ENCODE results near the gene ENSA. TPM values are rescaled to one million over a fixed set of nuclear protein-coding genes. Genes with fewer than 3 reads are reported as not detected.

The ENSA gene
- total and polyA plus RNA-seq, 2 of the 4 experiments (the other 2 are of a cell fraction) = 53.2 to 96.5 TPM

GRCh38 chr1:150612014-150612345 lies 17.4 kb downstream of the ENSA start:
- no peak overlapping the region for H3K4me2 ChIP-seq (ENCODE audit: low read depth, low read length)
- peak overlapping the region; percentile 98 for H2AK5ac ChIP-seq (ENCODE audit: low read depth, low read length)
- H3K56ac ChIP-seq (ENCODE audit: extremely low read depth, insufficient read depth, low read length) = peak overlapping the region; percentile 39; the same call in 1 of the 2 replicates
- H3K9me1 ChIP-seq (ENCODE audit: insufficient read depth, low read length) = 0 out of 2 replicates have a peak, but pooled peaks cover 2% of the 10 kb centered on the region
- H3K4me3 ChIP-seq (ENCODE audit: insufficient read depth, low read depth, low read length) = no peak overlapping the region
- dilution Hi-C loops (cut with HindIII; ENCODE audit: low sequenced_read_pairs, unreplicated experiment) (no loop called here), in situ Hi-C loops (cut with MboI; ENCODE audit: low sequenced_read_pairs) (loop anchor here (5.0 kb wide), 1 partner anchor 35 kb away; the partner anchor contains the start of gene MCL1), intact Hi-C loops (cut with micrococcal nuclease) (no loop called here)
- H3K9ac ChIP-seq (ENCODE audit: low read depth, low read length) = no peak overlapping the region
- H2BK120ac ChIP-seq (ENCODE audit: low read depth, low read length) = peak overlapping the region; percentile 75; the same call in 1 of the 2 replicates
- peak overlapping the region; percentile 70 for H3K4ac ChIP-seq (ENCODE audit: low read depth, low read length)
- no peak for TF ChIP-seq RFX5 (IDR thresholded peaks at IDR 0.05; ENCODE audit: low read depth, low read length)
- TF ChIP-seq NFE2L2 (IDR thresholded peaks at IDR 0.05; ENCODE audit: low read depth, low read length) = no peak
- TF ChIP-seq MAZ (IDR thresholded peaks at IDR 0.05; ENCODE audit: borderline replicate concordance, low read depth, low read length) = no peak
- TF ChIP-seq POLR2A (IDR thresholded peaks at IDR 0.05; ENCODE audit: low read depth, low read length) = no peak
- TF ChIP-seq CTCF (conservative IDR thresholded peaks at IDR 0.05; ENCODE audit: low read depth, low read length) = no peak
- TF ChIP-seq MAFK (IDR thresholded peaks at IDR 0.05; ENCODE audit: low read depth, low read length) = no peak
- no peak for TF ChIP-seq CEBPB (IDR thresholded peaks at IDR 0.05; ENCODE audit: low read depth, low read length)
- TF ChIP-seq ELK1 (IDR thresholded peaks at IDR 0.05; ENCODE audit: borderline replicate concordance, low read depth, low read length) = no peak
- ChIA-PET POLR2A (ENCODE audit: unreplicated experiment) (no interaction called here), CTCF (interaction anchor here (1.4 kb wide), 1 partner anchor 201 kb away, joined by 3 read pairs; no protein-coding TSS in a partner anchor)
- H3K36me3 ChIP-seq (ENCODE audit: control insufficient read depth, insufficient read depth, low read length) = peaks cover 4% of the 10 kb centered on the region
- H3K14ac ChIP-seq (replicated peaks; ENCODE audit: low read depth, low read length) = peak overlapping the region; percentile 50
- H3K18ac ChIP-seq (ENCODE audit: low read depth, low read length) = peak overlapping the region; percentile 76; the same call in 1 of the 2 replicates
- H4K5ac ChIP-seq (ENCODE audit: low read depth, low read length) = 0 out of 2 replicates have a peak overlapping the region, but pooled peaks have one; percentile 28
- no peak for ATAC-seq (ENCODE audit: low read depth)
- H2BK20ac ChIP-seq (ENCODE audit: low read depth, low read length) = peak overlapping the region; percentile 76
- peak overlapping the region; percentile 97; the same call in 2 of the 3 replicates for H2BK15ac ChIP-seq (ENCODE audit: low read depth, low read length)
- H2AK9ac ChIP-seq (replicated peaks; ENCODE audit: low read depth, low read length, poor library complexity) = no peak overlapping the region
- peak overlapping the region; percentile 89; the same call in 1 of the 2 replicates for H3K23ac ChIP-seq (ENCODE audit: low read depth, low read length)
- WGBS, 2 experiments (ENCODE audit: extremely low coverage in 2 of 2, insufficient read length in 1 of 2) = no CpG with 5 or more reads among the region's 3 CpGs
- peaks cover 13 to 47% of the 10 kb centered on the region in 2 experiments for H3K79me1 ChIP-seq (ENCODE audit: low read depth in 1 of 2, low read length in 2 of 2)
- peak overlapping the region; percentile 49 for H4K91ac ChIP-seq (ENCODE audit: insufficient read depth, low read depth, low read length)
- peaks cover 3% of the 10 kb centered on the region; the same call in 1 of the 2 replicates for H4K20me1 ChIP-seq (ENCODE audit: insufficient read depth, low read length)
- H2BK5ac ChIP-seq (ENCODE audit: low read depth, low read length, poor library complexity, severe bottlenecking) = peak overlapping the region; percentile 94
- no peak overlapping the region for H2AFZ ChIP-seq (replicated peaks; ENCODE audit: low read length, poor library complexity)
- DNase-seq = no peak
- BruUV-seq (replicated peaks) = TSS peak; percentile 96
- H3K4me1 ChIP-seq (ENCODE audit: control insufficient read depth, insufficient read depth, low read length) = peaks cover 14% of the 10 kb centered on the region
- peak overlapping the region; percentile 67 for H3K27ac ChIP-seq (ENCODE audit: insufficient read depth, low read length)
- no peaks in the 10 kb centered on the region for H3K9me3 ChIP-seq (ENCODE audit: control insufficient read depth, insufficient read depth, low read length)
- peak overlapping the region; percentile 58 to 59 for H4K8ac ChIP-seq (ENCODE audit: low read depth in 2 of 2, low read length in 2 of 2)
- no peaks in the 10 kb centered on the region for H3K27me3 ChIP-seq (ENCODE audit: control insufficient read depth, insufficient read depth, low read length)
